BE2C (cell line): ENCODE measurements around the gene PPIL6.

Experiments
- DNase-seq: peaks from one replicate; pipeline ENCODE4 v3.0.0-alpha.2; 2020
- H3K27me3 ChIP-seq: fragments of 250-450 bp; sonication (Bioruptor Pico); 2 replicates; pipeline ENCODE4 v1.5.1; 2020; ENCODE audit warnings: mild to moderate bottlenecking
- H3K36me3 ChIP-seq: fragments of 250-450 bp; sonication (Bioruptor Pico); 2 replicates; pipeline ENCODE4 v1.5.1; 2020; ENCODE audit warnings: mild to moderate bottlenecking
- H3K4me1 ChIP-seq: fragments of 250-450 bp; sonication (Bioruptor Pico); 2 replicates; pipeline ENCODE4 v1.5.1; 2020
- H3K4me3 ChIP-seq: 2 replicates; pipeline ENCODE4 v1.5.1; 2011; ENCODE audit warnings: low read depth, low read length
- H3K9me3 ChIP-seq: fragments of 250-450 bp; sonication (Bioruptor Pico); 2 replicates; pipeline ENCODE4 v1.5.1; 2020
- CTCF ChIP-seq: IDR thresholded peaks from 2 replicates; pipeline ENCODE4 v1.5.1; 2012; ENCODE audit warnings: mild to moderate bottlenecking, low read depth, low read length

PPIL6 gene

GRCh38 chr6:109349419-109349987 lies 90.9 kb downstream of the PPIL6 start:
- no peak overlapping the region for H3K4me3 ChIP-seq
- no peaks in the 10 kb centered on the region; the same call in 1 of the 2 replicates for H3K36me3 ChIP-seq
- peaks cover 2% of the 10 kb centered on the region for H3K4me1 ChIP-seq
- no peak for TF ChIP-seq CTCF
- H3K27me3 ChIP-seq: no peaks in the 10 kb centered on the region
- DNase-seq: peak; percentile 21
- H3K9me3 ChIP-seq: no peaks in the 10 kb centered on the region

DNA sequence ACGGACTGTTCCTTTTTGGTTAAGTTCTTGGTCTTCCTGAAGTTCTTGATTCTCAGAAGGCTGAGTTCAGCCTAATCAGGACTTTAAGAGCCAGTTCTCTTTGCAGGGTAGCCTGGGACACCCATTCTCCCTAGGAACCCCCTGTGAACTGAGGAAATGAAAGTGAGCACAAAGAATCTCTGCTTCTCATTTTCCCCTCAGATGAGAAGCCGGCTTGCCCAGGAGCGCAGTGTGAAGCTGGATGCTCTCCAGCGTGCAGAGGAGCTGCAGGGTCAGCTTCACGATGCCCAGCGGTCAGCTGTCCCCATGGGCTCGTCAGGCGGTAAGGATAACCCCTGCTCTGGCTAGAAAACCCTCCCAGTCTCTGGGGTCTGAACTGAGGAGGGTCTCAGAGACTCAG lies 92.2 kb downstream of the PPIL6 start:
- Histone ChIP-seq H3K4me1 (peaks cover 2% of the 10 kb centered on the region), H3K27me3 (no peaks in the 10 kb centered on the region), H3K4me3 (no peak overlapping the region), H3K9me3 (no peaks in the 10 kb centered on the region), H3K36me3 (no peaks in the 10 kb centered on the region)
- DNase-seq: no peak
- no peak for TF ChIP-seq CTCF

DNA sequence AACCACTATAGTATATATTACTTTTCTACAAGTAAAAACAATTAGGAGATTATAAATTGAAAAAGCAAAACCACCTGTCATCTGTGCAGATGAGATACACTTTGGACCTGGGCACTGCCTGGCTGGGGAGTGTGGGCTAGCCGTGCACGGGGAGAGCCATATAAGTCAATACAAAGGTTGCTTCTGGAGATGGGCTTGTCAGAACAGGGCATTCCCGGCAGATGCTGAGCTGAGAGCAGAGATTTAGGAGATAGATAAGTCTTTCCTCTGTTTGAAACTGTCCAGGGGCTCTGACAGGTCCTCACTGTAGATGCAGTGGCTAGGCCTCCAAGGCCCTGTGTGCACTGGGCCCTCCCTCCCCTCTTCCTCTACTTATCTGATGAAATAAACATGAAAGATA lies 92.6 kb downstream of the PPIL6 start:
- no peak overlapping the region for H3K4me3 ChIP-seq
- peaks cover 2% of the 10 kb centered on the region for H3K4me1 ChIP-seq
- H3K9me3 ChIP-seq: no peaks in the 10 kb centered on the region
- no peak for TF ChIP-seq CTCF
- DNase-seq: peak; percentile 16
- no peaks in the 10 kb centered on the region for H3K36me3 ChIP-seq
- no peaks in the 10 kb centered on the region for H3K27me3 ChIP-seq

GRCh38 chr6:109345986-109346385 lies 94.4 kb downstream of the PPIL6 start:
- TF ChIP-seq CTCF: no peak
- H3K27me3 ChIP-seq: no peaks in the 10 kb centered on the region
- no peaks in the 10 kb centered on the region for H3K36me3 ChIP-seq
- H3K4me1 ChIP-seq: peaks cover 2% of the 10 kb centered on the region
- H3K4me3 ChIP-seq: no peak overlapping the region
- no peaks in the 10 kb centered on the region for H3K9me3 ChIP-seq
- no peak for DNase-seq

- Histone ChIP-seq H3K4me1 (peaks cover 2% of the 10 kb centered on the region), H3K27me3 (no peaks in the 10 kb centered on the region), H3K9me3 (no peaks in the 10 kb centered on the region), H3K36me3 (no peaks in the 10 kb centered on the region), H3K4me3 (no peak overlapping the region)
- TF ChIP-seq CTCF: no peak
- no peak for DNase-seq
Observed at GRCh38 chr6:109344226-109344625, 96.2 kb downstream of the PPIL6 start.

GRCh38 chr6:109343518-109343917 lies 96.9 kb downstream of the PPIL6 start:
- Histone ChIP-seq H3K4me1 (peaks cover 2% of the 10 kb centered on the region; the same call in 1 of the 2 replicates), H3K4me3 (no peak overlapping the region), H3K36me3 (no peaks in the 10 kb centered on the region), H3K27me3 (no peaks in the 10 kb centered on the region), H3K9me3 (no peaks in the 10 kb centered on the region)
- DNase-seq: no peak
- no peak for TF ChIP-seq CTCF
